DMS79 treated with DMSO at 0.1 percent for 48 hours (cell line): ENCODE data around the gene KIAA0408.
"Not testable (repeated sequence)": the region's sequence is repeated elsewhere in the genome, so short reads cannot be mapped to it uniquely, and the experiment has no call there.

Experiments
- DNase-seq: peaks from one replicate; lab custom pipeline; 2025; lab: John Stamatoyannopoulos, UW

Gene KIAA0408

GRCh38 chr6:127463056-127463455, 3.9 kb upstream of the KIAA0408 start:
- no peak for DNase-seq

- DNase-seq: no peak
Measured at GRCh38 chr6:127462376-127462775, 3.2 kb upstream of the KIAA0408 start.

- no peak for DNase-seq
Measured at GRCh38 chr6:127460465-127460864, 1.3 kb upstream of the KIAA0408 start.

- no peak for DNase-seq
Measured at GRCh38 chr6:127458817-127459216, 372 bp downstream of the KIAA0408 start.

GRCh38 chr6:127458222-127458621, 967 bp downstream of the KIAA0408 start:
- no peak for DNase-seq

- DNase-seq: no peak
Measured at GRCh38 chr6:127457456-127458064, 1.6 kb downstream of the KIAA0408 start.

- no peak for DNase-seq
Measured at GRCh38 chr6:127456465-127456864, 2.7 kb downstream of the KIAA0408 start.

- DNase-seq: no peak
Measured at GRCh38 chr6:127453845-127454619, 5.2 kb downstream of the KIAA0408 start.

- no peak for DNase-seq
Measured at GRCh38 chr6:127452803-127453202, 6.4 kb downstream of the KIAA0408 start.

GRCh38 chr6:127451388-127451787, 7.8 kb downstream of the KIAA0408 start:
- DNase-seq: no peak

GRCh38 chr6:127447780-127448179, 11.4 kb downstream of the KIAA0408 start:
- DNase-seq: no peak

GRCh38 chr6:127446356-127446755, 12.8 kb downstream of the KIAA0408 start:
- no peak for DNase-seq

GRCh38 chr6:127441881-127442280, 17.3 kb downstream of the KIAA0408 start:
- no peak for DNase-seq

- DNase-seq: no peak
Measured at GRCh38 chr6:127439718-127440117, 19.5 kb downstream of the KIAA0408 start.

- peak; percentile 16 for DNase-seq
Measured at GRCh38 chr6:127436578-127437110, 22.5 kb downstream of the KIAA0408 start.

GRCh38 chr6:127435626-127436220, 23.5 kb downstream of the KIAA0408 start:
- no peak for DNase-seq

GRCh38 chr6:127434651-127435050, 24.5 kb downstream of the KIAA0408 start:
- DNase-seq: no peak

GRCh38 chr6:127428562-127428961, 30.6 kb downstream of the KIAA0408 start:
- not testable (repeated sequence) for DNase-seq

GRCh38 chr6:127423921-127424320, 35.3 kb downstream of the KIAA0408 start:
- no peak for DNase-seq

GRCh38 chr6:127421164-127421563, 38.0 kb downstream of the KIAA0408 start:
- not testable (repeated sequence) for DNase-seq

- DNase-seq: peak; percentile 56
Measured at GRCh38 chr6:127420556-127420955, 38.6 kb downstream of the KIAA0408 start.

GRCh38 chr6:127415096-127415495, 44.1 kb downstream of the KIAA0408 start:
- no peak for DNase-seq

- not testable (repeated sequence) for DNase-seq
Measured at GRCh38 chr6:127413123-127413522, 46.1 kb downstream of the KIAA0408 start.
